HG03439 (cell line): ENCODE data around the gene CALHM5.
"Not testable (repeated sequence)": the region's sequence is repeated elsewhere in the genome, so short reads cannot be mapped to it uniquely, and the experiment has no call there.

ENCODE experiments used
- ATAC-seq: cut with Tn5 transposase; IDR thresholded peaks from one replicate; pipeline ENCODE4 v1.9.1; 2021; ENCODE audit warnings: mild to moderate bottlenecking, moderate library complexity; ENCODE audit not compliant: unreplicated experiment

CALHM5 gene

GRCh38 chr6:116511424-116512110 lies at the start of gene CALHM5:
Gene CALHM5, plus strand, starts transcription at chr6:116511639. Its CDS starts 58 bp downstream, at chr6:116511697.
- ATAC-seq, result no peak

GRCh38 chr6:116461932-116462885 lies 49.2 kb upstream of the CALHM5 start:
- peak; percentile 81 for ATAC-seq

GRCh38 chr6:116463301-116463700 lies 48.1 kb upstream of the CALHM5 start:
- ATAC-seq, result no peak

- no peak for ATAC-seq
Observed at GRCh38 chr6:116465246-116465645, 46.2 kb upstream of the CALHM5 start.

GRCh38 chr6:116467096-116467495 lies 44.3 kb upstream of the CALHM5 start:
- ATAC-seq, result no peak

- ATAC-seq, result no peak
Observed at GRCh38 chr6:116467514-116467913, 43.9 kb upstream of the CALHM5 start.

- no peak for ATAC-seq
Observed at GRCh38 chr6:116468293-116468692, 43.1 kb upstream of the CALHM5 start.

GRCh38 chr6:116471531-116471930 lies 39.9 kb upstream of the CALHM5 start:
- ATAC-seq, result no peak

GRCh38 chr6:116472706-116473105 lies 38.7 kb upstream of the CALHM5 start:
- no peak for ATAC-seq

- ATAC-seq, result no peak
Observed at GRCh38 chr6:116475141-116475540, 36.3 kb upstream of the CALHM5 start.

- peak; percentile 100 for ATAC-seq
Observed at GRCh38 chr6:116476002-116476678, 35.3 kb upstream of the CALHM5 start.

GRCh38 chr6:116482780-116483179 lies 28.7 kb upstream of the CALHM5 start:
- ATAC-seq, result no peak

- ATAC-seq, result no peak
Observed at GRCh38 chr6:116483616-116484015, 27.8 kb upstream of the CALHM5 start.

- no peak for ATAC-seq
Observed at GRCh38 chr6:116485559-116486184, 25.8 kb upstream of the CALHM5 start.

GRCh38 chr6:116491610-116492330 lies 19.7 kb upstream of the CALHM5 start:
- no peak for ATAC-seq

GRCh38 chr6:116492331-116493067 lies 18.9 kb upstream of the CALHM5 start:
- ATAC-seq, result no peak

GRCh38 chr6:116495161-116495560 lies 16.3 kb upstream of the CALHM5 start:
- ATAC-seq, result not testable (repeated sequence)

GRCh38 chr6:116497113-116497676 lies 14.2 kb upstream of the CALHM5 start:
- no peak for ATAC-seq

GRCh38 chr6:116500969-116501433 lies 10.4 kb upstream of the CALHM5 start:
- ATAC-seq, result no peak
